ENCODE measurements around the gene FOXC1.

The FOXC1 gene

DNA sequence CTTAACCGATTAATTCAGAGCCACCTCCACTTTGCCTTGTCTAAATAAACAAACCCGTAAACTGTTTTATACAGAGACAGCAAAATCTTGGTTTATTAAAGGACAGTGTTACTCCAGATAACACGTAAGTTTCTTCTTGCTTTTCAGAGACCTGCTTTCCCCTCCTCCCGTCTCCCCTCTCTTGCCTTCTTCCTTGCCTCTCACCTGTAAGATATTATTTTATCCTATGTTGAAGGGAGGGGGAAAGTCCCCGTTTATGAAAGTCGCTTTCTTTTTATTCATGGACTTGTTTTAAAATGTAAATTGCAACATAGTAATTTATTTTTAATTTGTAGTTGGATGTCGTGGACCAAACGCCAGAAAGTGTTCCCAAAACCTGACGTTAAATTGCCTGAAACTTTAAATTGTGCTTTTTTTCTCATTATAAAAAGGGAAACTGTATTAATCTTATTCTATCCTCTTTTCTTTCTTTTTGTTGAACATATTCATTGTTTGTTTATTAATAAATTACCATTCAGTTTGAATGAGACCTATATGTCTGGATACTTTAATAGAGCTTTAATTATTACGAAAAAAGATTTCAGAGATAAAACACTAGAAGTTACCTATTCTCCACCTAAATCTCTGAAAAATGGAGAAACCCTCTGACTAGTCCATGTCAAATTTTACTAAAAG is 2.7 kb downstream of the FOXC1 start:
- DNase-seq (ENCODE audit: low spot score): no peak

DNA sequence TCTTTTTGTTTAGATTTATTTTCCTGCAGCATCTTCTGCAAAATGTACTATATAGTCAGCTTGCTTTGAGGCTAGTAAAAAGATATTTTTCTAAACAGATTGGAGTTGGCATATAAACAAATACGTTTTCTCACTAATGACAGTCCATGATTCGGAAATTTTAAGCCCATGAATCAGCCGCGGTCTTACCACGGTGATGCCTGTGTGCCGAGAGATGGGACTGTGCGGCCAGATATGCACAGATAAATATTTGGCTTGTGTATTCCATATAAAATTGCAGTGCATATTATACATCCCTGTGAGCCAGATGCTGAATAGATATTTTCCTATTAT is 3.2 kb downstream of the FOXC1 start:
- DNase-seq (ENCODE audit: low spot score): no peak

DNA sequence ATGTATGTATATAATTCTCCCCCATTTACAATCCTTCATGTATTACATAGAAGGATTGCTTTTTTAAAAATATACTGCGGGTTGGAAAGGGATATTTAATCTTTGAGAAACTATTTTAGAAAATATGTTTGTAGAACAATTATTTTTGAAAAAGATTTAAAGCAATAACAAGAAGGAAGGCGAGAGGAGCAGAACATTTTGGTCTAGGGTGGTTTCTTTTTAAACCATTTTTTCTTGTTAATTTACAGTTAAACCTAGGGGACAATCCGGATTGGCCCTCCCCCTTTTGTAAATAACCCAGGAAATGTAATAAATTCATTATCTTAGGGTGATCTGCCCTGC is 3.6 kb downstream of the FOXC1 start:
- no peak for DNase-seq (ENCODE audit: low spot score)

DNA sequence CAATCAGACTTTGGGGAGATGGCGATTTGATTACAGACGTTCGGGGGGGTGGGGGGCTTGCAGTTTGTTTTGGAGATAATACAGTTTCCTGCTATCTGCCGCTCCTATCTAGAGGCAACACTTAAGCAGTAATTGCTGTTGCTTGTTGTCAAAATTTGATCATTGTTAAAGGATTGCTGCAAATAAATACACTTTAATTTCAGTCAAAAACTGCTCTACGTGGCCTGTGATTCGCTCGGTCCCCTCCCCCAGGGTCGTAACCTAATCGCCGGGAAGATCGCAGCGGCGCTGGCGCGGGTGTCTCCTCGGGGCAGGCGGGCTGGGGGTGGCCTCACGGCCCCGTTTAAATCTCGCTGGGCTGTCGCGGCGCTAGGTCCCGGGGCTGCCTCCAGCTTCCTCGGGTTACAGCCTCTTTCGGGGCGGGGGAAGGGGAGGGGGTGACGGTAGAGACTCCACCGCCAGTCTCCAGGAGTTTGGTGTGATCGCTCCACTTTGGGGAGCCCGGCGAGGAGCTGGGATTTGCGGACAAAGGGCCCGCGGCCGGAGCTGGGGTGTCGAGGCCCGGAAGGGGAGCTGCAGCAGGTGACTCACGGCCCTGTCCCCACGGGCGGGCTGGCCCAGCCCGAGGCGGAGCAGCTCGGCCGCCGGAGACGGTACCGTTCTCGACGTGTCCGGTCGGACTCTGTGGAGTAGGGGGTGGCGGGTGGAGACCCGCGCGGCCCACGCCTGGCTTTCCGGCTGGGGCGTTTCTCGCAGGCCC is 4.2 kb downstream of the FOXC1 start:
- no peak for DNase-seq (ENCODE audit: low spot score)

DNA sequence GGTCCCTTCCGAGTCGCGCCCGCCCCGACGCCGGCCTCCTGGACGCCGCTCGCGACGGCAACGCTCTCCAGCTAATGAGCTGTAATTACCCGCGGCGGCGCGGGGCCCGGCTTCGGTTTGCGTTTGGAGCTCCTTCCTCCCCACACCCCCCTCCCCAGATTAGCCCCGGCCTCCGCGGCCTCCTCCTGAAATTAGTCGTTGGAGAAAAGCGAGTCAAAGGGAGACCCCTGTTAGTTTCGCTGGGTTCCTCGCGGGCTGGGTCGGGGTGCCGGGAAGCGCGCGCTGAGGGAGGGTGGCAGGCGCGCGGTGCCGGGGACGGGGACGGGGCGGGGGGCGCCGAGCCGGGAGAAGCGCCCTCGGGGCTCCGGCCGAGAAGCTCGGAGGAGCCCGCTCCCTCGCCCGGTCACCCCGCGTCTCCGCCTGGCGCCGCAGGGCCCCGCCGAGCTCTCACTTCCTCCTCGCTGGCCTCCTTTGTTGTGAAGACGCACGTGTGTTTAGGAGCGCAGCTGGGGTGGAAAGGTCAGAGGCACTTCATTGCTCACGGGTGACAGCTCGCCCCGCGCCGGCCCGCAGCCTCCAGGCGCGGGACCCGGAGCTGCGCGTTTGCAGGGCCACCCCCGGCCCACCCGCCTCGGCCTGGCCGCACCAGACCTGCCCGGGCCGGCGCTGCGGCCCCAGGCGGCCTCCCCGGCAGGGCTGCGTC is 4.9 kb downstream of the FOXC1 start:
- no peak for DNase-seq (ENCODE audit: low spot score)

DNA sequence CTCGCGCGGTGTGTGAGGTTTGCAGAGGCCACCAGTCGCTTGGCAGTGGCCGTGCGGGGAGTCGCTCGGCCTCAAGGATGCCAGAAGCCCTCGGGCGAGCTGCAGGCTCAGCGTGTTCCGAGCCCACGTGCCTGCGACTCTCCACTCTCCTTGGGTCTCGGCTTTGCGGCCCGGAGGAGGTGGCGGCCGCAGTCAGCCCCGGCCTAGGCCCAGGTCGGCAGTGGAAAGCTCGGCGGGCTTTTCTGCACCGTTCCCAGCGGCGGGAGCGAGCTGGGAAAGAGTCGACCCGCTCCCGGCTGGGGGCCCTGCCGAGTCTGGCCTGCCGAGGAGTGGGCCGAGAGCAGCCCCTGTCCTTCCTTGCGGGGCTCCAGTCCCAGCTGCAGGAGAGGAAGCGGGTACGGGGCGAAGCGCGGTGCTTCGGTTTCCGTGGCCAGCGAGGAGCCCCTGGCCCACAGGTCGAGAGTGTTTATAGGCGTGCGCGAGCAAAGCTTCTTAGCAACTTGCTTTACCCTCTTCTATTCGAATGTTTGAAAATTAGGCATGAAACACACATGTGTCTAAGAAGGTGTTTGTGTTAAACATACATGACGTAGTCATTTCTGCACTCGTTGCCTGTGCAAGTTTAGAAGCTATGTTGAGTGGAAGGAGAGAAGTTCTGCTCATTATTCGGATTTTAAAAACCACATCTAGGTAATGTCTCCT is 5.6 kb downstream of the FOXC1 start:
- no peak for DNase-seq (ENCODE audit: low spot score)

DNA sequence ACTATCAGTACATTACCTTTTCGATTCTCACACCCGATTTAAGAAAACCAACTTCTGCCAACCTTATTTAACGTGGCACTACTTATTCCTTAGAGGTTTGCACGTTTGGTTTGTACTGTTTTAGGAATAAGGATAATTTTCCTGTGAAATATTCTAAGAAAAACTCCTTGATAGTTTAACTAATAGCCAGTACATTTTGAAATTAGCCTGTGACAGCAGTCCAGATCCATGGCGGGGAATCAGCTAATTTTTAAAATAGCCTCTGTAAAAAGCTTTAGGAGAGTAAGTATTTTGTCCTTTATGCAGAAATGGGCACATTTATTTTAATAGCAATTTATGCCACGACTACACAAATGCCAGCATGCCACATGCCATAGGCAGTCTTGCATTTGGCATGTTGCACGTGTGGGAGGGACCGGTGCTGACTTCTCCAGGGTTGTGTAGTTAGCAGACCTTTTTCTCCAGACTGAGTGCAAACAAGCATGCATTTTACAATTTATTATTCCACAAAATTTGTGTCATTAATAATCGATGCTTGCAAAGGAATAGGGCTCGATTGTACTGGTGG is 6.2 kb downstream of the FOXC1 start:
- DNase-seq (ENCODE audit: low spot score): no peak

DNA sequence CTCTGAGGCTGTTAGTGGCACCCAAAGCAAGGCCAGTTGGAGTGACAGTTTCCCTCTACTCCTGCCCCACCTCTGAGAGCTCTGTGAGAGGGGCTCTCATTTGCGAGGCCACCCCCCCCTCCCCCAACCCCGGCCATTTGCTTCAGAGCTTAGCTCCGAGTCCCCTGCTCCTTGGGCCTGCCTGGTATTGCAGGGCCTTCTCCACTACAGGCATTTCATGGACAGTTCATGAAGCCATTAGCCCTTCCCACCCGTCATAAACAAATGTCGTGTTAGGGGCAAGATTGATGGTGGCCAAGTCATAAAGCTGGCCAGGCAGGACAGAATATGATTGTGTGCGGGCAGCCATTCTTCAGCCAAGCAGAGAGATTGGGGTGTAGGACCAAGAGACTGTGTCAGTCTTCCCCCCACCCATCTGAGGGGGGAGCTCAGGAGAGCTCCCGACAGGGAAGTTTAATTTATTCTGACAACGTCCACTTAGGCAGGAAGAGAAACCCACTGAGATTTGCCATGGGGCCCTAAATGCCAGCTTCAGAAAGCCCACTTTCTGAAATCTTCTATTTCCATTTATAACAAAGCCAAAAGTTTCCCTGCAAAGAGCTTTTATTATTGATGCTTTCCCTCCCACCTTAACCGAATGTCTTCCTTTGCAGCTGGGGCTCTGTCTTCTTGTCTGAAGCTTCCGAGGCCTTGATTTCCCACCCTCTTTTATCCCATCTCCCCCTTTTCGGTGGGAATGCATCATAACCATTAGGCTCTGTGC is 7.2 kb downstream of the FOXC1 start:
- DNase-seq (ENCODE audit: low spot score): no peak

DNA sequence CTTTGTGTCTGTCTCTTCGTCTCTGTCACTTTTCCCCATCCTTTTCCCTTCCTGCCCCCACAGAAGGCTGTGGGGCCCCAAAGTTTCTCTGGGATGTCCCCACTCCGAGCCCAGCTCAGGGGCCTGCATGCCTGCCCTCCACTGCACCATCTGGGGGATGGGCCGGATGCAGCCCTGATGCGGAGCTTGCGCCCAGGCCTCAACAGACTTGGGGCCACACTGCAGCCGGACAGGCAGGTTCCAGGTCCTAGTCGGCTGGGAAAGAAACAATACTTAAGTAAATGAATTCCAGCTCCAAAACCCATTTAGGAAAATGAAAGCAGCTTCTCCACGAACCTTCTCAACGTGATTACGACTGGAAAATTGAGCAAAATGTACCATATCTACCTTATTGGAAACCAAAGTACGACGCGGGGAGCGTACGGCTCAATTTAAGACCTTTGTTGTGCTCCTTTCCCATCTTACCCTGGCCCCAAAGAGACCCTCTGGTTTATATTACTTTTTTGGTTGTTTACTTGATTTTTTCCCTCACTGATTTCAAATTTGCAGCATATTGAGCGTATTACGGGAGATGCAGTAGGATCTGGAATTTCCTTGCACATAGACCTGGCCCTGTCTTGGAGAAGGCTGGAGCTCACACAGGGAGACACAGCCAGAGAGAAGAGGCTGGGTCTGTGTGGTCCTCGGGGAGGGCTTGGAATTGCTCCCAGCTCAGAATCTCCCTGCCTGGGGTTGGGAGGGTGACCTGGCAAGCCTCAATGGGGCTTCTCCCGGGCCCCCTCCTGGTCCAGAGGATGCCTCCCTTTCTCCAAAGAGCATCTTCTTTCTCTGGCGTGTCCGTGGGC is 8.0 kb downstream of the FOXC1 start:
- no peak for DNase-seq (ENCODE audit: low spot score)

DNA sequence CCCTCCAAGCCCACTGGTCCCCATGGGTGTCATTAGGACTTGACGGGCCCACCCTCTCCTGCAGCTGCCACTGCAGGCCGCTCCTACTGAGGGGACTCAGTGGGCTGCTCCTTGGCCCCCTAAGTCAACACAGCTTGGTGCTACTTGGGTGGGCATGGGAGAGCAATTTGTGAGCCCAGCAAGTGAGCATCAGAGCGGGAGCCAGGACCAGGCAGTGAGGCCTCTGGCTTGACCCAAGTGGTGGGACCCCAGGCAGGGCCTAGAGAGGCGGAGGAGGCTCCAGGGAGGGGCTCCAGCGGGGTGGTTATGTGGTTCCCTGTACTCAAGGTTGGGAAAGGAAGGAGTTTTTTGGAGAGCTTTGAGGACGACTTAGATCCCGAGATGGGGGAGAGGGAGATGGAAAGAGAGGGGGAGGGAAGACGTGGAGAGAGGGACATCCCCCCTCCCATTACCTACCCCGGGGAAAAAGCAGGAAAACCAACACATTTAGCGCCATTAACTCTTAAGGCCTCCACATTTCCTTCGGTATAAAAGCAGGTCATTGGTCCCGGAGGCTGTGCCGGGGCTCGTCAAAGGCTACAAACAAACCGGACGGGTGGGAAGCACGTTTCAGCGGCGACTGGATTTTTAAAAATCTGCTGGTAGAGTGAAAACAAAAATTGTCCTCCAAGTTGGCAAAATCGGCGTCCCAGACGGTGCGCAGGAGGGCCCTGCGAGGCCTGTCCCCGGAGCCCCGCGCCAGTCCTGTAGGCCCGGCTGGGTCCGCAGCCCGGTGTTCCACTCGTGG is 8.8 kb downstream of the FOXC1 start:
- DNase-seq (ENCODE audit: low spot score): no peak

DNA sequence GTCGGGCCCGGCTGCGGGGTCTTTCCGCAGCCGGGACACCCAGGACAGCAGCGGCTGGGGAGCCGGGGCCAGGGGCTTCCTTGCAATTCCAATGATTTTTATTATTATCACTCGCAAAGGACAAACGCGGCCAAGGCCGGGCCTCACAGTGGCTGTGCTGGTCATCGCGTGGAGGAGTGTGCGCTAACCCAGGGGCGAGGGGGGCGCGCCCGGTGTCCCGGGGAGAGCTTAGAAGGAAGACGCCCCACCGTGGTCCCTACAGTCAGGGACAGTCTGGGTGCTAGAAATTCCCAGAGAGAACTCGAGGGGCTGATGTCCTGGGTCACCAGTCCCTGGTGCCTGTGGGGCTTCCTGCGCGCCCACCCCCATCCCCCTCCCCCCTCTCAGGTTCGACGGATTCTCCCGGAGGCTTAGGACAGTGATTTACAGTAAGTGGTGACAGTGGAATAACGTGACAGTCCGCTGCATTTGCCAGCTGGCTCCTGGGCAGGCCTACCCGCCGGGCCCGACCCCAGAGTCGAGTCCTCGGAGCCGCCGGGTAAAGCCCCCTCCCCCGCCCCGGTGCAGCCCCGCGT is 9.5 kb downstream of the FOXC1 start:
- no peak for DNase-seq (ENCODE audit: low spot score)

DNA sequence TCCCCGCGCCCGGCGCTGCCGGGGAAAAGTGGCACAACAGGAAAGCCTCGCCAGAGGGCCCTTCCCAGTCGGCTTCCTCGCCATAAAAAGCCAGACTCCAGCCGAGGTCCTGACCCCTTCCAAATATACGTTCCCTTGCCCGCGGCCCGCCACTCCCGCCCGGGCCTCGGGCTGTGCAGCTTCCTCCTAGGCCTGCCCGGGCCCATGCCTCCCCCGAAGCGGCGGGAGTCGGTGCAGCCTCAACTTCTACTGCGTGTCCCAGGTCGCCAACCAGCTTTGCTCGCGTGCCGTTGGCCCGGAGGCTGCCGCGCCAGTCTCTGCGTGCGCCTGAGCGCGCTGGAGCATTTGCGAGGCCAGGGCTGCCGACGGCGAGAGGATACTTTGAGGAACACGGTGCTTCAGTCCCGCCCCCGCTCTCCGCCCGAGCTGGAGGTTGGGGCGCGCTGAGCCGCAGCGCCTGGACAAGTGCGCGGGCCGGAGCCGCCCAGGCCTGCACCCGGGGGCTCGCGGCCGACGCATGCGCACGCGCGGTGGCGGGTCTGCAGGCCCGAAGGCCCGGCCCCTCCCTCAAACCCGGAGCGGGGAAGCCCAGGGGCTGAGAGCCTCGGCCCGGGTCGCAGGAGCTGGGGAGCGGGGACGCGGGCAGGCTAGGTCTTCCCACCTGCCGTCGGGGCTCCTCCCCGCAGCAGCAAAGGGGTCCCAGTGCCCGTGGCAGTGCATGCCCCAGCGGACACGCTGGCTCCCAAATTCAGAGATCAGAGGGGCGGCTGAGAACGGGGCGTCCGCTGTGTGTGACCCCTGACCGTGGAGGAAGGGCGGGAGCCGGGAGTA is 10.2 kb downstream of the FOXC1 start:
- no peak for DNase-seq (ENCODE audit: low spot score)

DNA sequence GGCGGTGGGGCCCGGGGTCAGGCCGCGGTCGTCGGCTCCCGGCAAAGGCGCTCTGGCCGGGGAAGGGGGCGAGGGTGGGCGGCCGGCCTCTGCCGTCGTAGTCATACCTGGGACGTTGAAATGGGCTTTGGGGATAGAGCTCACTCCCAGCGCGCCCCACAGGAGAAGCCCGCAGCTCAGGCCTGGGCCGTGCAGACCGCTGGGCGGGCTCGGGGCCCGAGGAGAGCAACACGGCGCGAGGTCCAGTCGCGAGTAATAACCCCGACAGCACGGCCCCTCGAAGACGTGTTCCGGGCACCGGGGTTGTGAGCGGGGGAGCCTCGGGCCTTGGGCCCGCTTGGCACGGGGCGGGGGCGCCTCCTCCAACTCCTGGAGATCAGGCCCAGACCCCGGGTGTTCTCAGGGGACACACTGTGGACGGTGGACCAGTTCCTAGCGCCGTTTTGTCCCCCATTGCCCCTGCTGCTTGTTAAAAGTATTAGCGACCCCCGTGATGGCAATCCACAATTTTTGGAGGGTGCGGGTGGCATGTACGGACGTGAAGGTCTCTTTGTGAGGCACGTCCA is 10.9 kb downstream of the FOXC1 start:
- no peak for DNase-seq (ENCODE audit: low spot score)

DNA sequence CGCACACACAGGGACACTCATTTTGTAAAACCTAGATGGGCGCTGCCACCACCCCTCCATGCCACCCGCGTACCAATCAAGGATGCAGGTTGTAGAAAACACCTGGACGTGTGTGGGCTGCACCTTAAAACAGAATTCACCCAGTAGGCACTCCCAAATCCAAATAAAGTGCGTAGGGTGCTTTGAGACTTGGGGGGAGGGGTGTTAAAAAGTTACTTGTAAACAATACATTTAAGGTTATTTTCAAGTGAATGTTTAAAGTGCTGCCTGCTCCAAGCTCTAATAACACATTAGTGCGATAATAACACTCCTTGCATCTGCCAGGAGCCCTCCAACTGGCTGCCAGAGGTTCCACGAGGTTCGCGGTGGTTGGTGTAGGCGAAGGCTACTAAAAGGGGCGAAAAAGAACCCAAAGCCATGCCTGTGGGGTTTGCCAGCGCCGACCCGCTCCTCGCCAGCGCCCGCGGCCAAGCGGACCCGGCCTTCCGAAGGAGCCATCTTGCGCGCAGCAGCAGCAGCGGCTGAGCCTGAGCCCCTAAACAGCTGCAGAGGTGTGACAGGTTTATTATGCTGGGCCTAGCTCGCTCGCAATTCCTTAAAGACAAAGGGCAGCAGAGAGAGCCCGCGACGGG is 11.5 kb downstream of the FOXC1 start:
- DNase-seq (ENCODE audit: low spot score): no peak

DNA sequence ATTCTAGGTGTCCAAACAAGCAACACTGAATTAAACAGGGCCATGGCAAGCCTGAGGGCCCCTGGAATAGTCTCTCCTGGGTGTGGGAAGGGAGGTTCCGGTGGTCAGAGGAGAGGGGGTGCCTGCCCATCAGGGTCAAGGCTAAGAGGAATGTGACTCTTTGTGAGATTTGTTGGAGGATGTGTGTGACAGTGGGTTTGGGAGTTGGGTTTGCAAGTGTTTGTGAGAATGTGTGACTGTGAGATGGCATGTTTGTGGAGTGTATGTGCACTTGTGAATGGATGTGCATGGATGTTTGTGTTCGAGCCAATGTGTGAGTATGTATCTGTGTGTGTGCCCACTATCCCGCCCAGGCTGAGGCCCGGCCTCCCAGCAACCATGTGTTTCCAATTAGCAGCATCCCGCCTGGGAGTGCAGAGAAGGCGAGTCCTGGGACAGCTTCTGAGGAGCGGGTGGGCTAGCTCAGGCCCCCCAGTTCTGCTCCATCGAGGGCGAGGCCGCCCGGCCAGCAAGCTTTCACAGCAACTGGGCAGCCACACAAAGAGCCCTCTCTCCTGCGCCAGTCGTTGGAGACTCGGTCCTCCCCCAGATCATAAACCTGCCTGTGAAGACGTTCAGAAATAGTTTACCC is 12.6 kb downstream of the FOXC1 start:
- no peak for DNase-seq (ENCODE audit: low spot score)

DNA sequence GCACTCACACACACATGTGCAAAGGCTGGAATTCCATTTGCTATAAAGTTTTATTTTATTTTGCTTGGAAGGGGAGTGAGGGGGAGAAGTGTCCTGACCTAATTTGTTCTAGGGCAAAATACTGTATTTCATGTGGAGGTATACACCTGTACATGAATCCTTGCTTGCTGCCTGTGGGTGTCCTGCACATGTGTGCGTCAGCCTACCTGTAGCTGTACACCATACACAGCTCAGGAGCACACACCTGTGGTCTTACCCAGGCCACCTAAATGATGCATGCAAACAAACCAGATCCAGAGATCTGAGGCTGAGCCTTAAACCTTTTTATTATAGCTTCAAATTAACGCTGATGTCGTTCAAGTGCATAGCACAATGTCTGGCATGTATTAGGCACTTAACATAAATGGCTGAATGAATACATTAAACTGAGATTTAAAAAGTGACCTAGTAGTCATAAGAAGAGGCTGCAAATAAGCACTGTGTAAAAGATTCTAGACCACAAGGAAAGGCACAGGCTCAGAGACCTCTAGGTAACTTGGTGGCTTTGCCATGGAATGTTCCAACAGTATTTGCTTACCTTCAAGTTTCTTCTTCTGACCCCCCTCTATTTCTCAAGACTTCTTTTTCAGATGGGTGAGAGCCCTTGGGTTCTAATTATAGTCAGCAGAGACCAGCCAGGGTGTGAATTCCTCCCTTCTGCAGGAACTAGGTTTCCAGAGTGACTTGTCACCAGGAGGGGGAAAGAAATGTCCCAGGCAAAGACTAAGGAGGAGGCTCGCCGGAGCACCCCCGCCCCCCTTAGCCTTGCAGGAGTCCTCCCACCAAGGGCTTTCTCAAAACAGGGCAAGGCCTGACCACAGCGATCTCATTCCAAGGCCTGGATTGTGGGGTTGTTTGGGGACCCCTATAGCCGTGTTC is 13.4 kb downstream of the FOXC1 start:
- no peak for DNase-seq (ENCODE audit: low spot score)

DNA sequence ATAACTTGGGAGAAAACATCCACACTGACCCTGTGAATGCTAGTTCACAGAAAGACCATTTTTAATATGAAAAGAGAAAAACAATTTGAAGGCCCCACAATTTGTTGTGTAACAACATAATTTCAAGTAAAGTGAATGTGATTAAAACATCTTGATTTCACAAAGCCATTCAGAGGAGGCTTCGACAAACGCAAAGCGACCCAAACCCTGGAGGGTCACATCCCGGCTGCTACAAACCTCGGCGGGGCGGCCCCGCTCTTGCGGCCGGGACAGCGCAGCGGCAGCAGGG is 14.0 kb downstream of the FOXC1 start:
- DNase-seq (ENCODE audit: low spot score): no peak

All from globus pallidus (tissue), 1 donor.